Loucy (cell line): ENCODE data around the gene TARBP2.

Experiments used
- H2AFZ ChIP-seq: fragments of 200-600 bp; sonication (generic); 2 replicates; pipeline ENCODE4 v1.6.0; 2016; ENCODE audit warnings: antibody characterized with exemption, mild to moderate bottlenecking, low read length, moderate library complexity
- H3F3A ChIP-seq: fragments of 200-600 bp; 2 replicates; pipeline ENCODE4 v1.6.0; 2016; ENCODE audit warnings: antibody characterized with exemption, low read depth, mild to moderate bottlenecking
- H3K27me3 ChIP-seq: fragments of 200-600 bp; sonication (generic); 2 replicates; pipeline ENCODE4 v1.6.1; 2014; ENCODE audit warnings: low read length, mild to moderate bottlenecking; ENCODE audit not compliant: insufficient read depth, poor library complexity, severe bottlenecking
- H3K36me3 ChIP-seq: fragments of 200-600 bp; sonication (generic); 2 replicates; pipeline ENCODE4 v1.6.1; 2016; ENCODE audit warnings: low read length; ENCODE audit not compliant: insufficient read depth
- H3K4me1 ChIP-seq: fragments of 200-600 bp; sonication (generic); 2 replicates; pipeline ENCODE4 v1.5.1; 2014; ENCODE audit warnings: low read length, mild to moderate bottlenecking; ENCODE audit not compliant: insufficient read depth, poor library complexity, severe bottlenecking
- H3K4me2 ChIP-seq: fragments of 200-600 bp; sonication (generic); 2 replicates; pipeline ENCODE4 v1.6.0; 2014; ENCODE audit warnings: antibody characterized with exemption, low read length, low read depth, mild to moderate bottlenecking; ENCODE audit not compliant: poor library complexity, severe bottlenecking
- H3K4me3 ChIP-seq: fragments of 200-600 bp; sonication (generic); 2 replicates; pipeline ENCODE4 v1.5.1; 2014; ENCODE audit warnings: low read length, mild to moderate bottlenecking, mixed read lengths; ENCODE audit not compliant: poor library complexity, severe bottlenecking
- H3K79me2 ChIP-seq: fragments of 200-600 bp; sonication (generic); 2 replicates; pipeline ENCODE4 v1.6.1; 2014; ENCODE audit warnings: low read length; ENCODE audit not compliant: insufficient read depth
- H3K9ac ChIP-seq: fragments of 200-600 bp; sonication (generic); 2 replicates; pipeline ENCODE4 v1.6.0; 2014; ENCODE audit warnings: mild to moderate bottlenecking, low read depth, low read length, moderate library complexity; ENCODE audit not compliant: poor library complexity, severe bottlenecking
- H3K9me2 ChIP-seq: fragments of 200-600 bp; sonication (generic); replicated peaks from 2 replicates; pipeline ENCODE4 v1.6.1; 2016; ENCODE audit warnings: low read depth, low read length, mixed read lengths
- H3K9me3 ChIP-seq: fragments of 200-600 bp; sonication (generic); 2 replicates; pipeline ENCODE4 v1.6.1; 2014; ENCODE audit warnings: mild to moderate bottlenecking, antibody characterized with exemption, low read length, low read depth; ENCODE audit not compliant: insufficient read depth
- H4K20me1 ChIP-seq: fragments of 200-600 bp; sonication (generic); 2 replicates; pipeline ENCODE4 v1.6.0; 2014; ENCODE audit warnings: antibody characterized with exemption, low read length, mild to moderate bottlenecking; ENCODE audit not compliant: insufficient read depth, poor library complexity, severe bottlenecking
- CTCF ChIP-seq: fragments of 200-600 bp; sonication (generic); conservative IDR thresholded peaks from 2 replicates; pipeline ENCODE4 v1.5.1; 2014; ENCODE audit warnings: mild to moderate bottlenecking, antibody characterized with exemption, low read length
- EZH2phosphoT487 ChIP-seq: fragments of 200-600 bp; IDR thresholded peaks from 2 replicates; pipeline ENCODE4 v1.6.1; 2018; ENCODE audit warnings: antibody characterized with exemption, mild to moderate bottlenecking, moderate library complexity, borderline replicate concordance

TARBP2 gene

GRCh38 chr12:53550595-53550994 lies 49.5 kb downstream of the TARBP2 start:
- Histone ChIP-seq H3F3A (no peaks in the 10 kb centered on the region), H3K9me3 (no peaks in the 10 kb centered on the region), H3K4me2 (no peak overlapping the region), H3K27me3 (no peaks in the 10 kb centered on the region), H4K20me1 (no peaks in the 10 kb centered on the region), H3K4me3 (no peak overlapping the region), H2AFZ (no peak overlapping the region), H3K4me1 (no peaks in the 10 kb centered on the region), H3K36me3 (peaks cover 6% of the 10 kb centered on the region; the same call in 1 of the 2 replicates), H3K9ac (no peak overlapping the region), H3K79me2 (no peaks in the 10 kb centered on the region), H3K9me2 (no peaks in the 10 kb centered on the region)
- no peak for TF ChIP-seq CTCF
- TF ChIP-seq EZH2phosphoT487, result no peak

DNA sequence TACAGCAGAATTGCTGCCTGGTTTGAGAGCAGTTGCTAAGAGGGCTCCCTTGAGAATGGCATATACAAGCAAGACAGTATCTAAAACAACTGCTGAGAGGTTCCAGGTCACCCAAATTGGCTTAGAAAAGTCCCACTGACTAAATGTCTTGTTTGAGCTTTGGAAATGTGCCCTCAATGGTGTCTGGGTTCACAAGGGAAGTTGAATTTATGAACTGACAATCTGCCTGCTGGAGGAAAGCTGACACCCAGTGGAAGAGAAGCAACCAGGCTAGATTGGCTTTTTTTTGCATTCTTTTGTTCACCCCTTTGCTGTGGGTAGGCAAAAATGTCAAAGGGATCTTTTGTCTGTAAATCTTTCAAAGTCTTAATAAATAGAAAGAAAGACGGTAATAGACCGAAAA lies 50.8 kb downstream of the TARBP2 start:
- no peak overlapping the region for H3K4me3 ChIP-seq
- no peaks in the 10 kb centered on the region for H3K9me2 ChIP-seq
- H3F3A ChIP-seq, result no peaks in the 10 kb centered on the region
- H3K27me3 ChIP-seq, result no peaks in the 10 kb centered on the region
- no peak for TF ChIP-seq EZH2phosphoT487
- peak; percentile 15; the same call in 1 of the 2 replicates for TF ChIP-seq CTCF
- no peaks in the 10 kb centered on the region for H4K20me1 ChIP-seq
- H2AFZ ChIP-seq, result no peak overlapping the region
- H3K36me3 ChIP-seq, result peaks cover 6% of the 10 kb centered on the region; the same call in 1 of the 2 replicates
- no peak overlapping the region for H3K9ac ChIP-seq
- no peaks in the 10 kb centered on the region for H3K79me2 ChIP-seq
- no peak overlapping the region for H3K4me2 ChIP-seq
- H3K9me3 ChIP-seq, result no peaks in the 10 kb centered on the region
- H3K4me1 ChIP-seq, result no peaks in the 10 kb centered on the region

DNA sequence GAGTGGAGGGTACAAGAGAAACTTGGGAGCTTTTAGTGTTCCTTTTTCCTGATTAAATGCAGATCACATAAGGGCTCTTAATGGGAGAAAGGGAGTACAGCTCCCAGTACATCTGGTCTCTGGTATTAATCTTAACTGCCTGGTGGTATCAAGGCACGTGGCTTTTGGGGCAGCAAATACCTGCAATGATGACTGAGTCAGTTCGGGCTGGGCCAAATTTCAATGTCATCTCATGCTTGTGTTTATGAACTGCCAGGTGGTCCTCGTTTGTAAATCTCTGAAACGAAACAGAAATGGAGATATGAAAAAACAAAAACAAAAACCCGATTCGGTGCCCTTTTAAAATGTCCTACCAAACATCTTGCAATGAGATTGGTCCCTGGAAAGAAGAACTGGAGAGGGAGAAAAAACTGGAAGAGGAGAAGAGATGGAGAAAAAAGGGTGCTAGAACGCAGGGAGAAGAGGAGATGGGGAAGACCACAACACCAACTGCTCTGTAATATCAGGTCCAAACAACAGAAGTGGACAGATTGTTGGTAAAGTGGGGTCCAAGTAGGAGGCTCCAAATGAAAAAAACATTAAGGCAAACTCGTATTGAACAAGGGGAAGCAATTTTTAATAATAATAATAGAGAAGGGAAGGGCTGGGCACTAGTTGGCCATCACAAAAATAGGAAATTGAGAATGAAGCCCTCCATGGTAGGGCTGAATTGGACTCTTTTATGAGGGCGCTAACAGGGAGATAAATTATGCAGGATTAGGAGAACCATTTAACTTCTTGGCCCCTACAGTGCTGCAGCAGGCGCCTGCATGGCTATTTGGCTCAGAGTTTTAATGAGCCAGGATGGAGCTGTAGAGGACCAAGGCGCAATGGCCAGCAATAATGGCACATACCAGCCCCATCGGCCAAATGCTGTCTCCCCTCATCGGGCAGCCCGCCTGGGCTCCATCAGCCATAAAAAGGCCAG lies 51.6 kb downstream of the TARBP2 start:
- Histone ChIP-seq H3K4me2 (no peak overlapping the region), H3F3A (no peaks in the 10 kb centered on the region), H3K79me2 (no peaks in the 10 kb centered on the region), H3K27me3 (no peaks in the 10 kb centered on the region), H3K4me1 (no peaks in the 10 kb centered on the region), H3K9me3 (no peaks in the 10 kb centered on the region), H3K9me2 (no peaks in the 10 kb centered on the region), H3K9ac (no peak overlapping the region), H4K20me1 (no peaks in the 10 kb centered on the region), H3K36me3 (peaks cover 6% of the 10 kb centered on the region; the same call in 1 of the 2 replicates), H3K4me3 (no peak overlapping the region), H2AFZ (no peak overlapping the region)
- TF ChIP-seq CTCF (no peak), EZH2phosphoT487 (no peak)
